Keratinocyte (primary cell): ENCODE results near the gene SPATA9. TPM values are rescaled to one million over a fixed set of nuclear protein-coding genes. Genes with fewer than 3 reads are reported as not detected.

ENCODE experiments used
- DNase-seq: peaks from one replicate; pipeline ENCODE4 v3.0.0-alpha.2; 2011; ENCODE audit warnings: low read depth, missing footprints, low spot score
- FAIRE-seq: peaks from 2 replicates; lab custom pipeline; 2011; peaks lifted over from hg19 to GRCh38; lab: Jason Lieb, UNC
- H2AFZ ChIP-seq: 2 replicates; pipeline ENCODE4 v1.6.0; 2012; ENCODE audit warnings: low read length, control low read depth, inconsistent platforms; ENCODE audit not compliant: control insufficient read depth
- H3K27ac ChIP-seq: 2 replicates; pipeline ENCODE4 v1.5.1; 2011; ENCODE audit warnings: low read length; ENCODE audit not compliant: control insufficient read depth, insufficient read depth
- H3K27me3 ChIP-seq: 3 replicates; pipeline ENCODE4 v1.6.0; 2011; ENCODE audit warnings: low read length; ENCODE audit not compliant: control insufficient read depth, insufficient read depth; ENCODE audit errors: extremely low read depth
- H3K36me3 ChIP-seq, 2 experiments: 2 replicates in 1 of 2; 3 replicates in 1 of 2; pipeline ENCODE4 v1.5.1; 2011; ENCODE audit warnings: low read length in 2 of 2, mild to moderate bottlenecking in 1 of 2; ENCODE audit not compliant: control insufficient read depth in 2 of 2, insufficient read depth in 2 of 2; ENCODE audit errors: extremely low read depth in 1 of 2
- H3K4me1 ChIP-seq: 3 replicates; pipeline ENCODE4 v1.5.1; 2011; ENCODE audit warnings: low read length; ENCODE audit not compliant: control insufficient read depth, insufficient read depth; ENCODE audit errors: extremely low read depth
- H3K4me2 ChIP-seq: 3 replicates; pipeline ENCODE4 v1.6.0; 2011; ENCODE audit warnings: low read depth, low read length; ENCODE audit not compliant: control insufficient read depth, insufficient read depth; ENCODE audit errors: extremely low read depth
- H3K4me3 ChIP-seq, 3 experiments: fragments of 200-600 bp in 1 of 3; sonication (generic) in 1 of 3; 2 replicates in 2 of 3; 3 replicates in 1 of 3; pipeline ENCODE4 v1.5.1; 2011 to 2016; ENCODE audit warnings: low read length in 3 of 3, mild to moderate bottlenecking in 3 of 3, control low read depth in 2 of 3, inconsistent platforms in 1 of 3, low read depth in 1 of 3, mixed read lengths in 1 of 3, mixed run types in 1 of 3, moderate library complexity in 1 of 3; ENCODE audit not compliant: control insufficient read depth in 2 of 3, insufficient read depth in 2 of 3; ENCODE audit errors: extremely low read depth in 1 of 3
- H3K79me2 ChIP-seq: 2 replicates; pipeline ENCODE4 v1.6.0; 2012; ENCODE audit warnings: low read length; ENCODE audit not compliant: control insufficient read depth, insufficient read depth
- H3K9ac ChIP-seq: 3 replicates; pipeline ENCODE4 v1.6.0; 2011; ENCODE audit warnings: low read length; ENCODE audit not compliant: control insufficient read depth, insufficient read depth; ENCODE audit errors: extremely low read depth
- H3K9me1 ChIP-seq: 3 replicates; pipeline ENCODE4 v1.6.0; 2011; ENCODE audit warnings: low read length; ENCODE audit not compliant: control insufficient read depth, insufficient read depth; ENCODE audit errors: extremely low read depth
- H3K9me3 ChIP-seq: 2 replicates; pipeline ENCODE4 v1.5.1; 2012; ENCODE audit warnings: low read depth, low read length; ENCODE audit not compliant: control insufficient read depth
- H4K20me1 ChIP-seq: 3 replicates; pipeline ENCODE4 v1.6.0; 2011; ENCODE audit warnings: low read length; ENCODE audit not compliant: control insufficient read depth, insufficient read depth; ENCODE audit errors: extremely low read depth
- EZH2 ChIP-seq: IDR thresholded peaks from one replicate; pipeline ENCODE4 v1.6.1; 2012; ENCODE audit warnings: inconsistent platforms, mild to moderate bottlenecking, low read length, moderate library complexity
- dilution Hi-C: fragments of 300-500 bp; cut with MboI; formaldehyde crosslinking; loops from one replicate; pipeline ENCODE4 v1.7.0; 2020; ENCODE audit warnings: low sequenced_read_pairs; ENCODE audit not compliant: extremely low pct_ligation_motif_present
- polyA plus RNA-seq, 5 experiments: library from polyadenylated mRNA; depleted of rRNA in 3 of 5; stranded (reverse) in 3 of 5; stranded (forward) in 1 of 5; unstranded in 1 of 5; fragments of >200 nt; gene quantifications; 1 replicate in 1 of 5; 2 replicates in 3 of 5; 3 replicates in 1 of 5; pipeline versions ENCODE4 v1.2.1 to v1.2.3, GENCODE V29; 2011 to 2012; ENCODE audit warnings: missing spikeins in 2 of 5, low read depth in 1 of 5, low replicate concordance in 1 of 5
- TF ChIP-seq, protein P1 (sequence below), 3 experiments: IDR thresholded peaks in 1 of 3; conservative IDR thresholded peaks in 1 of 3; optimal IDR thresholded peaks in 1 of 3; 2 replicates in 2 of 3; 3 replicates in 1 of 3; pipeline versions ENCODE3 to v1.5.1; 2011; ENCODE audit warnings: low read length in 3 of 3, mild to moderate bottlenecking in 3 of 3, moderate library complexity in 2 of 3, control low read depth in 1 of 3, inconsistent platforms in 1 of 3; ENCODE audit not compliant: insufficient read depth in 2 of 3; ENCODE audit errors: extremely low read depth in 1 of 3

The SPATA9 gene
- polyA plus RNA-seq, 1 donor (not counting 4 experiments of a cell fraction or from before 2014, with no cell fraction given), result not detected

DNA sequence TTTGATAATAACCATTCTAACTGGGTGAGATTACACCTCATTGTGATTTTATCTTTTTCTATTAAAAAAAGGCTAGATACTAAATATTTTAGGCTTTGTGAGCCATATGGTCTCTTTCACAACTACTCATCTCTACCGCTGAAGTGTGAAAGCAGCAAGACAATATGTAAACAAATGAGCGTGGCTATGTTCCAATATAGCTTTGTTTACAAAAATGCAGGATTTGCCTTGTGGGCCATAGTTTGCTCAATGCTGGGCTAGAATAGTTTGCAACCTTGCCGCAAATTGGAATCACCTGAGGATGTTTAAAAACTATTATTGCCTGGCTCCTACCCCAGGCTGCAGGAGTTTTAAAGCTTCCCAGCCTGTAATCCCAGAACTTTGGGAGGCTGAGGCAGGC is 73.1 kb downstream of the SPATA9 start:
- H3K4me2 ChIP-seq, result no peak overlapping the region

More for the DNA sequence above, 73.1 kb downstream of the SPATA9 start:
- Histone ChIP-seq H2AFZ (no peak overlapping the region), H3K9me1 (no peaks in the 10 kb centered on the region), H3K9me3 (no peaks in the 10 kb centered on the region), H3K27me3 (no peaks in the 10 kb centered on the region), H3K79me2 (no peaks in the 10 kb centered on the region), H3K36me3 (no peaks in the 10 kb centered on the region), H3K27ac (no peak overlapping the region), H3K9ac (no peak overlapping the region), H3K4me1 (no peaks in the 10 kb centered on the region), H4K20me1 (no peaks in the 10 kb centered on the region), H3K4me3 (no peak overlapping the region)
- DNase-seq (no peak), FAIRE-seq (no peak)
- TF ChIP-seq, protein P1, sequence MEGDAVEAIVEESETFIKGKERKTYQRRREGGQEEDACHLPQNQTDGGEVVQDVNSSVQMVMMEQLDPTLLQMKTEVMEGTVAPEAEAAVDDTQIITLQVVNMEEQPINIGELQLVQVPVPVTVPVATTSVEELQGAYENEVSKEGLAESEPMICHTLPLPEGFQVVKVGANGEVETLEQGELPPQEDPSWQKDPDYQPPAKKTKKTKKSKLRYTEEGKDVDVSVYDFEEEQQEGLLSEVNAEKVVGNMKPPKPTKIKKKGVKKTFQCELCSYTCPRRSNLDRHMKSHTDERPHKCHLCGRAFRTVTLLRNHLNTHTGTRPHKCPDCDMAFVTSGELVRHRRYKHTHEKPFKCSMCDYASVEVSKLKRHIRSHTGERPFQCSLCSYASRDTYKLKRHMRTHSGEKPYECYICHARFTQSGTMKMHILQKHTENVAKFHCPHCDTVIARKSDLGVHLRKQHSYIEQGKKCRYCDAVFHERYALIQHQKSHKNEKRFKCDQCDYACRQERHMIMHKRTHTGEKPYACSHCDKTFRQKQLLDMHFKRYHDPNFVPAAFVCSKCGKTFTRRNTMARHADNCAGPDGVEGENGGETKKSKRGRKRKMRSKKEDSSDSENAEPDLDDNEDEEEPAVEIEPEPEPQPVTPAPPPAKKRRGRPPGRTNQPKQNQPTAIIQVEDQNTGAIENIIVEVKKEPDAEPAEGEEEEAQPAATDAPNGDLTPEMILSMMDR (optimal IDR thresholded peaks at IDR 0.05 in 1 of 3, IDR thresholded peaks at IDR 0.05 in 1 of 3, conservative IDR thresholded peaks at IDR 0.05 in 1 of 3; ENCODE audit: extremely low read depth in 1 of 3, insufficient read depth in 2 of 3, low read length in 3 of 3), result no peak
- no peak for TF ChIP-seq EZH2
- dilution Hi-C loops, result no loop called here

Other genes starting within 250 kb of the SPATA9 start
- gene SKIC3, start 128.0 kb downstream of the SPATA9 start, polyA plus RNA-seq, result 37.1 to 63.8 TPM (median 44.9 TPM) in 3 replicates
- 6.4 to 9.3 TPM (median 6.7 TPM) in 3 replicates for gene ARSK, start 127.9 kb downstream of the SPATA9 start, polyA plus RNA-seq
- gene GPR150, start 62.9 kb downstream of the SPATA9 start, polyA plus RNA-seq, result 0.07 to 0.08 TPM (median 0.07 TPM) in 3 replicates
- 1.1 to 3.5 TPM (median 1.5 TPM) in 3 replicates for gene RFESD, start 36.2 kb downstream of the SPATA9 start, polyA plus RNA-seq
- 4.7 to 7.3 TPM (median 6.5 TPM) in 3 replicates for gene RHOBTB3, start 48.3 kb upstream of the SPATA9 start, polyA plus RNA-seq
- 9.8 to 32.4 TPM (median 15.6 TPM) in 3 replicates for gene GLRX, start 139.7 kb upstream of the SPATA9 start, polyA plus RNA-seq